Urothelium cell line (cell line): ENCODE measurements around the gene PRR11.
A peak's percentile ranks its signal among the peaks of the same experiment; 100 is the strongest.
"Not testable (repeated sequence)": the region's sequence is repeated elsewhere in the genome, so short reads cannot be mapped to it uniquely, and the experiment has no call there.

Experiments
- DNase-seq: peaks from one replicate; pipeline ENCODE4 v3.0.0; 2011; ENCODE audit warnings: low spot score, mixed read lengths
- FAIRE-seq: peaks from 2 replicates; lab custom pipeline; 2011; peaks lifted over from hg19 to GRCh38; lab: Jason Lieb, UNC

PRR11 gene

DNA sequence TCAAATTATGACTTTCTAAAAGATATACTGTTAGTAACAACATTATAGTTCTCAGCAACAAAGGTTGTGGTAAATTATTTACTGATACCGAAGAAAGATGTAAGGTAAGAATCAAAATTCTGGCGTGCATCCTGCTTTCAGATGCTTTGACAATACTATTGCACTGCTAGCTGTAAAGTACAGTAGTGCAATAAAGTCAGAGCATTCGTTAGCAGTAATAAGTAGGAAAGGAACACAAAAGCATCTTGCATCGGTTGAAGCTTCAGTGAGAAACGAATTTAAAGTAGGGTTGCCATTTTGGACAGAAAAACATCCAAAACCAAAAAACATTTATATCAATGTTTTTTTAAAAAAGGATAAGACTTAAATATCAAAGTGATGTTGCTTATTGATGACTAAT lies 4.5 kb upstream of the PRR11 start:
- no peak for DNase-seq
- FAIRE-seq = no peak

GRCh38 chr17:59151591-59151990 lies 4.0 kb upstream of the PRR11 start:
- DNase-seq = no peak
- no peak for FAIRE-seq

- FAIRE-seq (no peak), DNase-seq (no peak)
Measured at GRCh38 chr17:59152925-59153324, 2.6 kb upstream of the PRR11 start.

DNA sequence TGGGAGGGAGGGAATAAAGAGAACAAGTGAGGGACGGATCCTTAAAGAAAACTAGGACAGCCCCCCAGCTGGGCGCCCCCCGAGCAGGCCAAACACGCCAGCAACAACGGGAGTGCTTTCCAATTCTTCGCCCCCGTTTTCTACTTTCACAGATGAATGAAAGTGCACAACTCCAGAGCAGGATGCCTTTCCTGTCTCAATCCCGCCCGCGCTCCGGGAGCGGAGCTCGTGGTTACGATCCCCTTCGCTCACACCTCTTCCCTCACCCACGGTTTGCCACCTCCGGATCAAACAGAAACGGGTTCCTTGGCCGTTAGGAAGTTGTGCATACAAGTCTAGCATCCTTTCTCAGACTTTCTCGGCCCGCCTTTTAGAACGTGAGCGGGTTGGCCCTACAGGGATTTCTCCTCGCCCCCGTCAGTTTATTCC lies 1.2 kb upstream of the PRR11 start:
- DNase-seq (peak; percentile 62), FAIRE-seq (peak; percentile 72)

- DNase-seq (peak; percentile 99), FAIRE-seq (peak; percentile 95)
Measured at GRCh38 chr17:59154721-59155438, 666 bp upstream of the PRR11 start, which contains the start of gene SKA2. Gene SKA2 (minus strand): TSS chr17:59155186. CDS start chr17:59155163, 23 bp downstream.

GRCh38 chr17:59160157-59161025 lies 4.8 kb downstream of the PRR11 start:
- DNase-seq (no peak), FAIRE-seq (no peak)

DNA sequence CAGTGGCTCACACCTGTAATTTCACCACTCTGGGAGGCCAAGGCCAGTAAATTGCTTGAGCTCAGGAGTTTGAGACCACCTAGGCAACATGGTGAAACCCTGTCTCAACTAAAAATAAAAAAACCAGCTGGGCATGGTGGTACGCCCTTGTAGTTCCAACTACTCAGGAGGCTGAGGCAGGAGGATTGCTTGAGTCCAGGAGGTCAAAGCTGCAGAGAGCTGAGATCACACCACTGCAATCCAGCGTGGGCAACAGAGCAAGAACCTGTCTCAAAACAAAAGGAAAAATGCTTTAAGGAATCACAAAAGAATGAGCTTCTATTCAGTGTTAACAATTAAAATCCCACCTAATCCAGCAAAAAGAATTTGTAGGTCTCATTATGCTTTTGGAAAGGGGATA lies 5.9 kb downstream of the PRR11 start:
- FAIRE-seq = no peak
- DNase-seq = no peak

DNA sequence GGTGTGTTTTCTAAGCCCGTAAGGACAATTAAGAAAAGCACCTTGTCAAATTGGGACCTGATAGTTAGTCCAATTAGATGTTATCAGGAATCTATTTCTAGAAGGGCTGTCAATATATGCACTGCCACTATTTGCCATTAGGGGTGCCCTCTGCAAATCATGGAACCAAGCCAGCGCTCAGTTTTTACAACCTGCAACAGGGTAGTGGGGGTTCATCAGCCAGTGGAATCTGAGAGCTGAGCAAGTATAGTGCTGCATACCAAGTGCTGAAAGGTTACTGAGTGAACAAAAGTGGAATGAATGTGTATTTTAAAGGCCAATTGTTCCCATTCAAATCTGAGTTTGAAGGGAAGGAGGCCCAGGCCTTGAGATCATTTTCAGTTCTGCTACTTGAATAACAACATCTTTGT lies 10.4 kb downstream of the PRR11 start:
- FAIRE-seq = peak; percentile 9

GRCh38 chr17:59167571-59168001 lies 12.0 kb downstream of the PRR11 start:
- FAIRE-seq (no peak), DNase-seq (no peak)

More for the DNA sequence above, 10.4 kb downstream of the PRR11 start:
- DNase-seq = peak; percentile 75

- FAIRE-seq (no peak), DNase-seq (no peak)
Measured at GRCh38 chr17:59172436-59173004, 17.0 kb downstream of the PRR11 start.

GRCh38 chr17:59174671-59175070 lies 19.1 kb downstream of the PRR11 start:
- no peak for FAIRE-seq
- no peak for DNase-seq

GRCh38 chr17:59175076-59175475 lies 19.5 kb downstream of the PRR11 start:
- FAIRE-seq = no peak
- no peak for DNase-seq

- DNase-seq = no peak
- FAIRE-seq = peak; percentile 73
Measured at GRCh38 chr17:59178266-59178985, 22.9 kb downstream of the PRR11 start.

- not testable (repeated sequence) for FAIRE-seq, DNase-seq
Measured at GRCh38 chr17:59179601-59180000, 24.1 kb downstream of the PRR11 start.

DNA sequence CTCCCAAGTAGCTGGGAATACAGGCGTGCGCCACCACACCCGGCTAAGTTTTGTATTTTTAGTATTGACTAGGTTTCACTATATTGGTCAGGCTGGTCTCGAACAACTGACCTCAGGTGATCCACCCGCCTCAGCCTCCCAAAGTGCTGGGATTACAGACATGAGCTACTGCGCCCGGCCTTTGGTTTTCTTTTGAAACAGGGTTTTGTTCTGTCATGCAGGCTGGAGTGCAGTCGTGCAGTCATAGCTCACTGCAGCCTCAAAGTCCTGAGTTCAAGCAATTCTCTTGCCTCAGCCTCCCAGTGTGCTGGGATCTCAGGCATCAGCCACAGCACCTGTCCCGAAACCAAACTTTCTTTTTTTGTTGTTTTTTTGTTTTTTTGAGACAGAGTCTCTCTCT lies 25.1 kb downstream of the PRR11 start:
- no peak for FAIRE-seq
- no peak for DNase-seq

DNA sequence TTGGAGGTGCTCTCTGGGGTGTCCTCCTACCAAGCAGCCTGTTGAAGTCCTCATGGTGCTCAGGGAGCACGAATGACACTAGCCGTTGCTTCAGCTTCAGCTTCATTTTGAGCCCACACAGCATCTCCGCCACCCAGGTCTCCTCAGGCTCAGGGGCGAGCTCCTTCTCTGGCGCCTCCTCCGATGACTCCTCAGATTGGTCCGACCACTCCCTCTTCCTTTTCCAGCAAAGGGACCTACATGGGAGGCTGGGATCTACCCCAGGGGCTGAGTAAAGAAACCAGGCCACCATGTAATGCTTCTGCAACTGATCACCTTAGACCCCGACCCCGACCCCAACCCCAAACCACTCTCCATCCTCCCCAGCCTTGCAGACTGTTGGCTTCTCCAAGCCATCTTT lies 25.9 kb downstream of the PRR11 start:
- no peak for DNase-seq
- no peak for FAIRE-seq

- no peak for FAIRE-seq
- no peak for DNase-seq
Measured at GRCh38 chr17:59185997-59186396, 30.5 kb downstream of the PRR11 start.

DNA sequence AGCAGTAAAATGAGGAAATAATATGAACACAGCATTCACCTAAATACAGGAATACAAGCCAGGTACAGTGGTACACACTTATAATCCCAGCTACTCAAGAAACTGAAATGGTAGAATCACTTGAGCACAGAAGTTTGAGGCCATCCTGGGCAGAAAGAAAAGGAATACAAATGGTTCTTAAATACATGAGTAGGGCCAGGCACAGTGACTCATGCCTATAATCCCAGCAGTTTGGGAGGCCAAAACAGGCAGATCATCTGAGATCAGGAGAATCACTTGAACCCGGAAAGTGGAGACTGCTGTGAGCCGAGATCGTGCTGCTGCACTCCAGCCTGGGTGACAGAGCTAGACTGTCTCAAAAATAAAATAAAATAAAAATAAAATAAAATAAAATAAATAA lies 31.3 kb downstream of the PRR11 start:
- no peak for FAIRE-seq
- no peak for DNase-seq

GRCh38 chr17:59190806-59191205 lies 35.3 kb downstream of the PRR11 start:
- FAIRE-seq (no peak), DNase-seq (no peak)

GRCh38 chr17:59193336-59193862 lies 37.9 kb downstream of the PRR11 start:
- FAIRE-seq = peak; percentile 84
- no peak for DNase-seq

- DNase-seq (no peak), FAIRE-seq (peak; percentile 48)
Measured at GRCh38 chr17:59199398-59199797, 43.9 kb downstream of the PRR11 start.
